Measurements from ENCODE around the gene MAN2B2. TPM values are rescaled to one million over a fixed set of nuclear protein-coding genes. Genes with fewer than 3 reads are reported as not detected.
A peak's percentile ranks its signal among the peaks of the same experiment; 100 is the strongest.

MAN2B2 gene
- total and polyA plus RNA-seq, 9 of the 15 experiments (the other 6 are each of a cell fraction or from before 2014, with no cell fraction given) = 0.21 to 8.8 (median 3.7) TPM

DNA sequence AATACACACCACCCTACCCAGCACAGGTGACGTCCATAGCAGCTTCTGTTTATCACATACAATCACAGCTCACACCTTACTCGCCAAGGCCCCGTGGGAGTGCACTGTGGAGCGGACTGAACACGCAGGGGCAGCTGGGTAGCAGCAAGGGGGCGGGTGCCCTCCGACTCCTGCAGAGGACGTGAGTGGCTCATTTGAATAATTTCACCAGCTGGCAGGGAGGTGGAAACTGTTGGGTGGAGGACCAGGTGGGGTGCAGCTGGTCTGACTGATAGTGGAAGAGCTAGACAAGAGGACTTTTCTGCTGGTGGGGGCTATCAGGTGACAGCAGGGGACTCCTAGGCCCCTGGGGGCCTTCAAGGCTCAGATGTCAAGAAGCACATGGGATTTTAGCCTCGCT is 16.3 kb downstream of the MAN2B2 start:
- in situ Hi-C loops (cut with MboI) (no loop called here), intact Hi-C loops (cut with micrococcal nuclease) (loop anchor here (5.0 kb wide), 1 partner anchor 86 kb away; no protein-coding TSS in a partner anchor)
- peak; percentile 44 for ATAC-seq
- Histone ChIP-seq H3K4me2 (ENCODE audit: insufficient read depth, low read length) (no peak overlapping the region), H3K4me3 (no peak overlapping the region), H3K79me2 (ENCODE audit: control insufficient read depth, insufficient read depth, low read length) (no peaks in the 10 kb centered on the region), H4K20me1 (replicated peaks; ENCODE audit: control insufficient read depth, insufficient read depth, low read length) (peaks cover 2% of the 10 kb centered on the region; the same call in 1 of the 2 replicates), H3K9me1 (ENCODE audit: control insufficient read depth, insufficient read depth, low read length) (no peaks in the 10 kb centered on the region), H2AFZ (ENCODE audit: low read depth, low read length) (peak overlapping the region; percentile 19; the same call in 1 of the 2 replicates), H3K27me3 (ENCODE audit: control insufficient read depth in 2 of 2, insufficient read depth in 2 of 2, low read length in 2 of 2) (no peaks in the 10 kb centered on the region), H3K36me3 (ENCODE audit: control insufficient read depth, insufficient read depth, low read length) (no peaks in the 10 kb centered on the region), H3K27ac (ENCODE audit: extremely low read depth, low read depth, low read length) (no peak overlapping the region; the same call in 2 of the 3 replicates), H3K9me3 (replicated peaks; ENCODE audit: control insufficient read depth, insufficient read depth, low read depth, low read length) (no peaks in the 10 kb centered on the region), H3K9ac (ENCODE audit: insufficient read depth in 1 of 2, low read depth in 2 of 2, low read length in 2 of 2) (peak overlapping the region in 1 of 2 experiments; percentile 31; a peak in 2 of 4 replicates), H3K4me1 (replicated peaks in 1 of 2; ENCODE audit: control insufficient read depth in 2 of 2, insufficient read depth in 2 of 2, low read length in 2 of 2) (peaks cover 9 to 35% of the 10 kb centered on the region in 2 experiments; a peak in 4 of 5 replicates)
- peak; percentile 60 for FAIRE-seq
- no TSS peak for BruUV-seq (replicated peaks)
- ChIA-PET POLR2A (interaction anchor here (0.7 to 1.7 kb wide), 8 partner anchors 9 to 86 kb away, joined by 3 to 8 read pairs (median 4); partner anchors contain the start of gene MRFAP1), CTCF (ENCODE audit: low intra/inter-chr PET ratio) (no interaction called here)
- peak; percentile 70 to 79 (median 73) for DNase-seq (ENCODE audit: extremely low read depth in 1 of 4, low spot score in 3 of 4)
- WGBS (ENCODE audit: insufficient coverage, low coverage, missing lambda C conversion rate) = 20% methylated on average over 9 of the region's 9 CpGs
- TF ChIP-seq CBFA2T3 (IDR thresholded peaks at IDR 0.05) (peak; percentile 82), ZNF584 (CRISPR knock-in tag; IDR thresholded peaks at IDR 0.05; ENCODE audit: low read depth) (no peak), SRSF1 (IDR thresholded peaks at IDR 0.05; ENCODE audit: low read depth, low read length) (no peak), MNT (conservative IDR thresholded peaks at IDR 0.05) (peak in 1 of 2 experiments; percentile 43; a peak in 1 of 4 replicates), ATF4 (CRISPR knock-in tag; IDR thresholded peaks at IDR 0.05) (no peak), RB1 (IDR thresholded peaks at IDR 0.05; ENCODE audit: low read depth) (no peak), STAT5A (IDR thresholded peaks at IDR 0.05; ENCODE audit: borderline replicate concordance, low read length) (0 out of 2 replicates have a peak, but pooled peaks have one; percentile 23), ZNF830 (CRISPR knock-in tag; IDR thresholded peaks at IDR 0.05) (no peak), CHD4 (IDR thresholded peaks at IDR 0.05; ENCODE audit: insufficient read depth, insufficient replicate concordance, low read depth, low read length, poor library complexity, severe bottlenecking) (no peak), GATAD2B (IDR thresholded peaks at IDR 0.05; ENCODE audit: borderline replicate concordance) (no peak), NR3C1 (CRISPR knock-in tag; IDR thresholded peaks at IDR 0.05) (no peak), DACH1 (IDR thresholded peaks at IDR 0.05; ENCODE audit: partially characterized antibody) (peak; percentile 57), ZNF347 (CRISPR knock-in tag; IDR thresholded peaks at IDR 0.05; ENCODE audit: low read depth) (no peak), ZNF12 (CRISPR knock-in tag; IDR thresholded peaks at IDR 0.05) (no peak), KDM5B (IDR thresholded peaks at IDR 0.05; ENCODE audit: insufficient replicate concordance, low read depth, low read length) (no peak), SLC30A9 (CRISPR knock-in tag; IDR thresholded peaks at IDR 0.05) (no peak), POLR2B (IDR thresholded peaks at IDR 0.05; ENCODE audit: low read depth, partially characterized antibody) (no peak)
- TF ChIP-seq, protein P1, sequence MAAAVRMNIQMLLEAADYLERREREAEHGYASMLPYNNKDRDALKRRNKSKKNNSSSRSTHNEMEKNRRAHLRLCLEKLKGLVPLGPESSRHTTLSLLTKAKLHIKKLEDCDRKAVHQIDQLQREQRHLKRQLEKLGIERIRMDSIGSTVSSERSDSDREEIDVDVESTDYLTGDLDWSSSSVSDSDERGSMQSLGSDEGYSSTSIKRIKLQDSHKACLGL (CRISPR knock-in tag; IDR thresholded peaks at IDR 0.05; ENCODE audit: borderline replicate concordance, poor library complexity, severe bottlenecking) = no peak
- TF ChIP-seq, protein P2, sequence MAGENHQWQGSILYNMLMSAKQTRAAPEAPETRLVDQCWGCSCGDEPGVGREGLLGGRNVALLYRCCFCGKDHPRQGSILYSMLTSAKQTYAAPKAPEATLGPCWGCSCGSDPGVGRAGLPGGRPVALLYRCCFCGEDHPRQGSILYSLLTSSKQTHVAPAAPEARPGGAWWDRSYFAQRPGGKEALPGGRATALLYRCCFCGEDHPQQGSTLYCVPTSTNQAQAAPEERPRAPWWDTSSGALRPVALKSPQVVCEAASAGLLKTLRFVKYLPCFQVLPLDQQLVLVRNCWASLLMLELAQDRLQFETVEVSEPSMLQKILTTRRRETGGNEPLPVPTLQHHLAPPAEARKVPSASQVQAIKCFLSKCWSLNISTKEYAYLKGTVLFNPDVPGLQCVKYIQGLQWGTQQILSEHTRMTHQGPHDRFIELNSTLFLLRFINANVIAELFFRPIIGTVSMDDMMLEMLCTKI (IDR thresholded peaks at IDR 0.05; ENCODE audit: partially characterized antibody) = no peak

Data from K562 (cell line).